PC-3 (cell line): ENCODE data around the gene CCSER2. TPM values are rescaled to one million over a fixed set of nuclear protein-coding genes. Genes with fewer than 3 reads are reported as not detected.

Experiments
- ATAC-seq: fragments of 200-7000 bp; cut with Tn5 transposase; 2 replicates; pipeline ENCODE4 v1.9.1; 2020; ENCODE audit warnings: mild to moderate bottlenecking, moderate library complexity
- BruUV-seq: library from RNA; stranded (reverse); fragments of 400-500 nt; replicated peaks from 2 replicates; lab custom pipeline; 2021; lab: Mats Ljungman, UMichigan
- CTCF ChIA-PET: fragments of 300-600 bp; sonication (Branson Sonifier 250); formaldehyde crosslinking; loops from one replicate; lab custom pipeline; 2022; ENCODE audit warnings: antibody characterized with exemption; lab: Charles Lee
- POLR2A ChIA-PET: fragments of 300-600 bp; sonication (Branson Sonifier 250); formaldehyde crosslinking; loops from one replicate; lab custom pipeline; 2022; ENCODE audit warnings: antibody characterized with exemption; ENCODE audit not compliant: unreplicated experiment; lab: Charles Lee
- DNase-seq: peaks from one replicate; pipeline ENCODE4 v3.0.0-alpha.2; 2015
- H2AFZ ChIP-seq: fragments of 300-600 bp; sonication (generic); 2 replicates; pipeline ENCODE4 v1.6.0; 2016; ENCODE audit warnings: antibody characterized with exemption, low read length
- H3F3A ChIP-seq: fragments of 300-600 bp; sonication (generic); one replicate; pipeline ENCODE4 v1.6.0; 2017; ENCODE audit warnings: antibody characterized with exemption, low read length, control low read depth, mild to moderate bottlenecking; ENCODE audit not compliant: unreplicated experiment
- H3K27ac ChIP-seq: fragments of 300-600 bp; sonication (generic); 2 replicates; pipeline ENCODE4 v1.5.1; 2016; ENCODE audit warnings: mild to moderate bottlenecking, low read length
- H3K27me3 ChIP-seq: fragments of 300-600 bp; sonication (generic); 2 replicates; pipeline ENCODE4 v1.6.1; 2016; ENCODE audit warnings: low read length, mixed read lengths
- H3K36me3 ChIP-seq: fragments of 300-600 bp; sonication (generic); 2 replicates; pipeline ENCODE4 v1.6.1; 2016; ENCODE audit warnings: low read depth, mixed run types, low read length, mixed read lengths
- H3K4me1 ChIP-seq: fragments of 300-600 bp; sonication (generic); 2 replicates; pipeline ENCODE4 v1.5.1; 2016; ENCODE audit warnings: low read length; ENCODE audit not compliant: insufficient read depth
- H3K4me2 ChIP-seq: fragments of 300-600 bp; sonication (generic); 2 replicates; pipeline ENCODE4 v1.6.0; 2016; ENCODE audit warnings: low read length
- H3K4me3 ChIP-seq: fragments of 300-600 bp; sonication (generic); 2 replicates; pipeline ENCODE4 v1.5.1; 2016; ENCODE audit warnings: mild to moderate bottlenecking, low read length, mixed read lengths
- H3K79me2 ChIP-seq: fragments of 300-600 bp; sonication (generic); 2 replicates; pipeline ENCODE4 v1.6.1; 2017; ENCODE audit warnings: low read length, mixed read lengths
- H3K9ac ChIP-seq: fragments of 300-600 bp; sonication (generic); 2 replicates; pipeline ENCODE4 v1.6.0; 2016; ENCODE audit warnings: mild to moderate bottlenecking, low read length
- H3K9me2 ChIP-seq: fragments of 300-600 bp; sonication (generic); replicated peaks from 2 replicates; pipeline ENCODE4 v1.6.1; 2016; ENCODE audit warnings: mixed run types, low read length, mixed read lengths
- H3K9me3 ChIP-seq: fragments of 300-600 bp; sonication (generic); 2 replicates; pipeline ENCODE4 v1.6.1; 2016; ENCODE audit warnings: low read length, mixed read lengths
- H4K20me1 ChIP-seq: fragments of 300-600 bp; sonication (generic); 2 replicates; pipeline ENCODE4 v1.6.1; 2016; ENCODE audit warnings: low read length, mixed read lengths
- CTCF ChIP-seq: fragments of 300-600 bp; sonication (generic); conservative IDR thresholded peaks from 2 replicates; pipeline ENCODE4 v1.5.1; 2017; ENCODE audit warnings: antibody characterized with exemption, low read depth, mild to moderate bottlenecking, low read length
- EZH2 ChIP-seq: fragments of 300-600 bp; sonication (generic); IDR thresholded peaks from one replicate; pipeline ENCODE4 v1.6.1; 2017; ENCODE audit warnings: antibody characterized with exemption, mild to moderate bottlenecking, low read length; ENCODE audit not compliant: unreplicated experiment
- EZH2phosphoT487 ChIP-seq: fragments of 300-600 bp; sonication (generic); IDR thresholded peaks from 2 replicates; pipeline ENCODE4 v1.6.1; 2018; ENCODE audit warnings: mild to moderate bottlenecking, antibody characterized with exemption, low read length, borderline replicate concordance
- intact Hi-C: fragments of 100-400 bp; cut with micrococcal nuclease; formaldehyde crosslinking; loops from 2 replicates; pipeline ENCODE4 v1.9.0; 2023
- total RNA-seq: library from RNA; depleted of rRNA; stranded (reverse); fragments of >200 nt; gene quantifications from 2 replicates; pipeline ENCODE4 v1.2.3, GENCODE V29; 2014

CCSER2 gene
- total RNA-seq, 1 experiment from 2014 or later, result 10.2 TPM

DNA sequence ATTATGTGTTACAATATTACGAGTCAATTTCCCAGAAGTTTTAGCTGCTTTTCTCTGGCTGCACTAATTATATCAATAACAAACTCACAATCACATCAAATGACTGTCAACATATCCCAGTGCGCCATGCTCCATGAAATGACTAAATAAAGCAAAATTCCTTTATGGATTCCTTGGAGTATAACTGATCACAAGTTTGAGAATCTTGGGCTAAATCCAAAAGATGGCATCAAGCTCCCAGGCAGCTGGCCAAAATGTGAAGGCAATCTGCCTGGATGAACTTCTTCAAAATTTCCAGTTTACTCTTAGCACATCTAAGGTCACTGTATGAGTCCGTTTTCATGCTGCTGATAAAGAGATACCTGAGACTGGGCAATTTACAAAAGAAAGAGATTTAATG, 210.8 kb downstream of the CCSER2 start:
- no peaks in the 10 kb centered on the region for H3K27me3 ChIP-seq
- no peak overlapping the region for H3K9ac ChIP-seq
- H3K79me2 ChIP-seq, result no peaks in the 10 kb centered on the region
- no peaks in the 10 kb centered on the region for H3K9me3 ChIP-seq
- no peaks in the 10 kb centered on the region for H3K9me2 ChIP-seq
- ATAC-seq, result no peak
- DNase-seq, result no peak
- no peaks in the 10 kb centered on the region for H3F3A ChIP-seq
- no peak overlapping the region for H3K4me3 ChIP-seq
- intact Hi-C loops, result no loop called here
- no peak overlapping the region for H2AFZ ChIP-seq
- H3K4me2 ChIP-seq, result no peak overlapping the region
- CTCF ChIA-PET, result no interaction called here
- no peaks in the 10 kb centered on the region for H4K20me1 ChIP-seq
- H3K36me3 ChIP-seq, result no peaks in the 10 kb centered on the region
- no peak overlapping the region for H3K27ac ChIP-seq
- TF ChIP-seq EZH2phosphoT487 (no peak), EZH2 (no peak), CTCF (no peak)
- POLR2A ChIA-PET, result no interaction called here
- BruUV-seq, result no TSS peak
- peaks cover 10% of the 10 kb centered on the region for H3K4me1 ChIP-seq

DNA sequence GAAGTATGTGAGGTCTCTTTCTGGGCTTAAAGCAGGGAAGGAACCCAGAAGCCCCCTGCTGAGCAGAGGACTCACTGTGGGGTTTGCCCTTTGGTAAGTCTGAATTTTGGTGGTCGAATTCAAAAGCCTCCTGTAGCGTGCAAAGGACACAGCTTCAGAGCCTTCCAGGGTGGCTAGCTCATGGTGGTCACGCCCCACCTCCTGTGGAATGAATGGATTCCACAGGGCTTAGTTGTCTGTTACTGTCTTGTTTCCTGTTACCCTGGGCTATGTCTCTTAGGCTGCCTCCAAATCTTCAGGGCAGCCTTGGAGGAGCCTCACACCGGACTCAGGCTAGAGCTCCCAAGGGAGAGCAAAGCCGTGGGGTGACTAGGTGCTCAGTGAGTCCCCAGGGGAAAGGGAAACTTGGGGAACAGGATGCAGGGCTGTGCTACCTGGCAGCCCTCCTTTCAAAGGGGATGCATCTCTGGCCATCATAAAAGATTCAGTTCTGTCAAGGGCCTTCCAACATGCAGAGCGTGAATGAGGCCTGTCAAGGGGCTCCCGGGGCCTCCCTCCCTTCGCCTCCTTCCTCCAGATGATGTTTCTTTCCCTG, 211.7 kb downstream of the CCSER2 start:
- ATAC-seq, result peak; percentile 77
- Histone ChIP-seq H3K4me3 (peak overlapping the region; percentile 71), H3F3A (no peaks in the 10 kb centered on the region), H3K9me3 (no peaks in the 10 kb centered on the region), H2AFZ (peak overlapping the region; percentile 79), H4K20me1 (no peaks in the 10 kb centered on the region), H3K36me3 (no peaks in the 10 kb centered on the region), H3K9me2 (no peaks in the 10 kb centered on the region), H3K27ac (peak overlapping the region; percentile 41), H3K27me3 (no peaks in the 10 kb centered on the region), H3K79me2 (no peaks in the 10 kb centered on the region), H3K4me2 (peak overlapping the region; percentile 85), H3K9ac (peak overlapping the region; percentile 11; the same call in 1 of the 2 replicates), H3K4me1 (peaks cover 10% of the 10 kb centered on the region)
- ChIA-PET CTCF (interaction anchor here (0.6 to 1.1 kb wide), 6 partner anchors 58 to 275 kb away, joined by 3 to 8 read pairs (median 3); no protein-coding TSS in a partner anchor), POLR2A (no interaction called here)
- no peak for TF ChIP-seq EZH2phosphoT487
- TF ChIP-seq CTCF, result no peak
- TF ChIP-seq EZH2, result no peak
- intact Hi-C loops, result loop anchor here (2.0 to 10.0 kb wide), 2 partner anchors 73 to 205 kb away; no protein-coding TSS in a partner anchor
- BruUV-seq, result no TSS peak
- peak; percentile 67 for DNase-seq
